Measurements from ENCODE around the gene JPT1.
"Not testable (repeated sequence)": the region's sequence is repeated elsewhere in the genome, so short reads cannot be mapped to it uniquely, and the experiment has no call there.

JPT1 gene

GRCh38 chr17:75146592-75146991, 7.7 kb downstream of the JPT1 start:
- DNase-seq (ENCODE audit: insufficient read length, low spot score): no peak
- TF ChIP-seq POLR2A (IDR thresholded peaks at IDR 0.05; ENCODE audit: low read depth, low read length): no peak
- FAIRE-seq: no peak

DNA sequence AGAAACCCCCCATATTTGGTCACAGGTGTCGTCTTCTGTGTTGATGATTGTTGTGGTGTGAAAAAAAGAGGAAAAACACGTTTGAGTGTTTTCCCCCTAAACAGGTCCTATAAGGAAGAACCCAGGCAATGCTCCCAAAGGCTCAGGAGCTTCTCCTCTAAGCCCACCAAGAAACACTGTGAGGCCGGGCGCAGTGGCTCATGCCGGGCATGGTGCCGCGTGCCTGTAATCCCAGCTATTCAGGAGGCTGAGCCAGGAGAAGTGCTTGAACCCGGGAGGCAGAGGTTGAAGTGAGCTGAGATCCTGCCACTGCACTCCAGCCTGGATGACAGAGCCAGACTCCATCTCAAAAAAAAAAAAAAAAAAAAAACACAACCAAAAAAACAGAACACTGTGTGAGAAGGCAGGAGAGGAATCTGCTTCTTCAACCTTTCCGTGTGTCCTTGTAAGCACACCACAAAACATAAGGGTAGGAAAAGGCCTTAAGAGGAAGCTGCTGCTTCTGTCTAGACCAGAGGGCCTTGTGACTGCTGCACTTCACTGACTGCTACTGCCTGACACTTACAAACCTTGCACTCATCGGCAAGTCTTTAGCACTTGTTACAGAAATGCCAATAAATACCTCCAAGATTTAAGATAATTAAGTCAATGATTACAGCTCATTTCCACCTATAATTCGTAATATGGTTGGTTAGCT, 9.3 kb downstream of the JPT1 start:
- DNase-seq (ENCODE audit: insufficient read length, low spot score) (no peak), FAIRE-seq (no peak)
- TF ChIP-seq POLR2A (IDR thresholded peaks at IDR 0.05; ENCODE audit: low read depth, low read length): no peak

DNA sequence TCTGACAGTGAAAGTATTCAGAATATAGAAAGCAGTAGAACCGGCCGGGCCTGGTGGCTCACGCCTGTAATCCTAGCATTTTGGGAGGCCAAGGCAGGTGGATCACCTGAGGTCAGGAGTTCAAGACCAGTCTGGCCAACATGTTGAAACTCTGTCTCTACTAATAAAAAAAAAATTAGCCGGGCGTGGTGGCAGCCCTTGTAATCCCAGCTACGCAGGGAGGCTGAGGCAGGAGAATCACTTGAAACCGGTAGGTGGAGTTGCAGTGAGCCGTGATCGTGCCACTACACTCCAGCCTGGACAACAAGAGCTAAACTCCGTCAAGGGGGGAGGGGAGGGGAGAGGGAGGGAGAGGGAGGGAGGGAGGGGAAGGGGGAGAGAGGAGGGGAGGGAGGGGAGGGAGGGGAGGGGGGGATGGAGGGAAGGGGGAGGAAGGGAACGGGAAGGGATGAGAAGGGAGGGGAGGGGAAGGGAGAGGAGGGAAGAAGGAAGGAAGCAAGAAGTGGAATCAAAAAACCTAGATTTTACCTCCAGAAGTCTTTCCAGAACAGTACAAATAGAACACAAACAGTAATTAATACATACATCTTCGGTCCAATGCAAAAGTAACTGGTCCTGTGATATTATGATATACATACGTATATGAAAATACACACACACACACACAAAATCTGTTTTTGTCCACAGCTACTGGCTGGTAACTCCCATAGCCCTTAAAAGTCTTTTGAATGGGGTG, 11.9 kb downstream of the JPT1 start:
- FAIRE-seq (no peak), DNase-seq (ENCODE audit: insufficient read length, low spot score) (no peak)
- TF ChIP-seq POLR2A (IDR thresholded peaks at IDR 0.05; ENCODE audit: low read depth, low read length): no peak

- no peak for DNase-seq (ENCODE audit: insufficient read length, low spot score)
- no peak for TF ChIP-seq POLR2A (IDR thresholded peaks at IDR 0.05; ENCODE audit: low read depth, low read length)
- no peak for FAIRE-seq
Observed at GRCh38 chr17:75138519-75138918, 15.8 kb downstream of the JPT1 start.

GRCh38 chr17:75137762-75138161, 16.6 kb downstream of the JPT1 start:
- not testable (repeated sequence) for DNase-seq (ENCODE audit: insufficient read length, low spot score); FAIRE-seq

DNA sequence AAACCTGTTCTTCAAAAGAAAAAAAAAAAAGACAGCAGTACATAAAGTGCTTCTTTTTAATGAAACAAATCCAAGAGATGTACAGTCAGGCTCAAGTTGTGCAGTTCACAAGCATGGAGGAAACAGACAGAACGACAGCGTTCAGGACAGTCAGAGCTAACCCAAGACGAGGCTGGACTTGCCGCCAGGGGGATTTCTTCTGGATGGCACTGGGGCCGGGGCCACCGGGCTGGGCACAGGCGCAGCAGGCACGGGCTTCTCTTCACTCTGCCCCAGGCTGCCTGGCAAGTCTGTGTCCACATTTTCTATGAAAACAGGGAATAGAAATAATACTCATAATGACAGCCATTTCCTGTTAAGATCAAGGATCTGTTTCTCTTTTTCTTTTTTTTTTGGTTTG, 18.4 kb downstream of the JPT1 start:
- no peak for TF ChIP-seq POLR2A (IDR thresholded peaks at IDR 0.05; ENCODE audit: low read depth, low read length)
- DNase-seq (ENCODE audit: insufficient read length, low spot score) (no peak), FAIRE-seq (no peak)

DNA sequence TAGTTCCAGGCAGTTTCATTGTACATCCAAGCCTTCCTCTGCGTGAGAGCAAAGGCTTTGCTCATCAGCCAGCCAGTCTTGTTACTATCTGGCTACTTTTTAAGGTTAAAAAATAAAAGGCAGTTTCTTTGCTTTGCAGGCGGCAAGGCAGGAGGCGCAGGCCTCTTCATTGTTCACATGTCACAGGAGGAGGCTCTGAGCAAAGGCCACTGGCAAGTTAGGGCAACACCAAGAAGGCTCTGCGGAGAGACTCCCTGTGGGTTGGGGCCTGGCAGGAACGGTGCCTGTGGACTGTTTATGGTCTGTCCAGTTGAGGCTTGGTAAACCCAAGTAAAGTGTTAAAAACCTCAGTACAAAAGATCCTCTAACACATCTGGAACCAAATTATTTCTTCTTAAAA, 18.9 kb downstream of the JPT1 start:
- FAIRE-seq (no peak), DNase-seq (ENCODE audit: insufficient read length, low spot score) (no peak)
- no peak for TF ChIP-seq POLR2A (IDR thresholded peaks at IDR 0.05; ENCODE audit: low read depth, low read length)

GRCh38 chr17:75133607-75134347, 20.5 kb downstream of the JPT1 start:
- not testable (repeated sequence) for FAIRE-seq; DNase-seq (ENCODE audit: insufficient read length, low spot score)

- DNase-seq (ENCODE audit: insufficient read length, low spot score) (no peak), FAIRE-seq (no peak)
- TF ChIP-seq POLR2A (IDR thresholded peaks at IDR 0.05; ENCODE audit: low read depth, low read length): no peak
Observed at GRCh38 chr17:75133001-75133400, 21.3 kb downstream of the JPT1 start.

DNA sequence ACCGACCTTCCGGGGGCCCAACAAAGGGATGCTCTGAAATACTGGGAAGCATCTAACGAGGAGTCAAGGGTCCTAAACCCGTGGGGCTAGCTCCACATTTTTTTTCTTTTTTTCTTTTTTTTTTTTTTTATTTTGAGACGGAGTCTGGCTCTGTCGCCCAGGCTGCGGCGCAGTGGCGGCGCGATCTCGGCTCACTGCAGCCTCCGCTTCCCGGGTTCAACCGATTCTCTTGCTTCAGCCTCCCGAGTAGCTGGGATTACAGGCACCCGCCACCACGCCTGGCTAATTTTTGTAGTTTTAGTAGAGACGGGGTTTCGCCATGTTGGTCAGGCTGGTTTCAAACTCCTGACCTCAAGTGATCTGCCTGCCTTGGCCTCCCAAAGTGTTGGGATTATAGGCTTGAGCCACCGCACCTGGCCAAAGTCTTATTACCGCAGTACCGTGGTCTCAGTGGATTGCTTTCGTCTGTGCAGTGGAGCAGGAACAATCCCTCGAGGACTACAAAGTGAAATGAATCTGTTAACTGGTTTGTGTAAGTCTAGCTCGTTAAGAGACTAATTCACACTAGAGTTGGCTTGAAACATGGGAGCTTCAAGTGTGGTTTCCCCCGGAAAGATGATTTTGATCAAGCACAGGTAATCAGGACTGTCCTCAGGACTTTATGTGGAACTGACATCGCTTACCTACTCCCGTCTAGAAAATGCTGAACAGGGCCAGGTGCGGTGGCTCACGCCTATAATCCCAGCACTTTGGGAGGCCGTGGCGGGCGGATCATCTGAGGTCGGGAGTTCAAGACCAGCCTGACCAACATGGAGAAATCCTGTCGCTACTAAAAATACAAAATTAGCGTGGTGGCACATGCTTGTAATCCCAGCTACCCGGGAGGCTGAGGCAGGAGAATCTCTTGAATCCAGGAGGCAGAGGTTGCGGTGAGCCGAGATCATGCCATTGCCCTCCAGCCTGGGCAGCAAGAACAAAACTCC, 22.0 kb downstream of the JPT1 start:
- DNase-seq (ENCODE audit: insufficient read length, low spot score); FAIRE-seq: not testable (repeated sequence)

GRCh38 chr17:75131278-75132017, 22.9 kb downstream of the JPT1 start, which contains the start of gene NT5C:
Gene NT5C, minus strand, starts transcription at chr17:75131742. Its CDS starts 35 bp downstream, at chr17:75131707.
- FAIRE-seq (no peak), DNase-seq (ENCODE audit: insufficient read length, low spot score) (peak; percentile 87)
- TF ChIP-seq POLR2A (IDR thresholded peaks at IDR 0.05; ENCODE audit: low read depth, low read length): peak; percentile 60

DNA sequence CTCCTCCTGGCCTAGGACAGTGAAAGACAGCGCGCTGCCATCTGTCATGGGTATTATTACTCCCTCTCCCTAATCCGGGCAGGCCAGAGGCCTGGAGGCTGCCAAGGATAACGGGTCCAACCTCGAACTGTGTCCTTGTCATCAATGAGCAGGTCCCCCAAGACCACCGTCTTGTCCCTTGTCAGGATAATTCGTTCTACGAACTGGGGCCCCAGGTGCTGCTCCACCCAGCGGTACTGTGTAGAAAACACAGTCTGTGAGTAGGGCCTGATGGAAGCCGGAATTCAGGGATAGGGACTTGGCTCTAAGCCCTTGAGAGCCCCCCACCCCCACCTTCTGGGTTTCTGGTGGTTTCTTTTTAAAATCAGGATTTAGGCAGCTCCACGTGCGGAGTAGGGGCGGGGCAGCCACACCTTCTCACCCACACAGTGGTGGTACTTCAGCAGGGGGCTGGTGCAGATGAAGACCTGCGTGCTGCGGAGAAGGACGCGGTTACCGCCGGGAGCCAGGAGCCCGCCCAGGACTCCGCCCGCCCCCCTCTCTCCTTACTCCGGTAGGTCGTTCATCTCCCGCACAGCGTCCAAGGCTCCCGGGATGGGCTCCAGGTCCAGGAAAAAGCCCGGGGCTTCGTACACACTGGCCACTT, 23.6 kb downstream of the JPT1 start:
- FAIRE-seq (no peak), DNase-seq (ENCODE audit: insufficient read length, low spot score) (no peak)
- TF ChIP-seq POLR2A (IDR thresholded peaks at IDR 0.05; ENCODE audit: low read depth, low read length): 0 out of 2 replicates have a peak, but pooled peaks have one; percentile 20

All from H54 (cell line).